G401 (cell line): ENCODE data around the gene PTPRD. TPM values are rescaled to one million over a fixed set of nuclear protein-coding genes. Genes with fewer than 3 reads are reported as not detected.

Experiments
- DNase-seq: peaks from one replicate; pipeline ENCODE4 v3.0.0-alpha.2; 2015; ENCODE audit warnings: low spot score
- in situ Hi-C: cut with HindIII; loops from 2 replicates; pipeline ENCODE4 v1.10.0; 2016; ENCODE audit warnings: low sequenced_read_pairs, mixed read lengths
- total RNA-seq: library from RNA; depleted of rRNA; stranded (reverse); fragments of >200 nt; shearing (Covaris generic); gene quantifications from 2 replicates; pipeline ENCODE4 v1.2.3, GENCODE V29; 2014

Gene PTPRD
- total RNA-seq, 1 experiment from 2014 or later: 13.0 TPM

DNA sequence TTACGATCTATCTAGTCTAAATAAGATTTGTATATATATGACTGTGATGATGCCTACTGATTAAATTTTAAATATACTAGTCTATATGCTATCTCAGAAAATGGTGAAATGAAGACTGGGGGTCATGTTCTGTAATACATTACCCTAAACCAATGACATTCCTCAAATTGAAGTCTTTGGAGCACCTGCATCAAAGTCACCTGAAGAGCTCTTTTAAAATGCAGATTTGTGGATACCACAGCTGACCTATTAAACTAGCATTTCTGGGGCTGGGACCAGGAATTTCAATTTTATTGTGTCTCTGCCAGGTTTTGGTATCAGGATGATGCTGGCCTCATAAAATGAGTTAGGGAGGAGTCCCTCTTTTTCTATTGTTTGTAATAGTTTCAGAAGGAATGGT is 2181.3 kb downstream of the PTPRD start:
- DNase-seq: peak; percentile 47
- in situ Hi-C loops: no loop called here

DNA sequence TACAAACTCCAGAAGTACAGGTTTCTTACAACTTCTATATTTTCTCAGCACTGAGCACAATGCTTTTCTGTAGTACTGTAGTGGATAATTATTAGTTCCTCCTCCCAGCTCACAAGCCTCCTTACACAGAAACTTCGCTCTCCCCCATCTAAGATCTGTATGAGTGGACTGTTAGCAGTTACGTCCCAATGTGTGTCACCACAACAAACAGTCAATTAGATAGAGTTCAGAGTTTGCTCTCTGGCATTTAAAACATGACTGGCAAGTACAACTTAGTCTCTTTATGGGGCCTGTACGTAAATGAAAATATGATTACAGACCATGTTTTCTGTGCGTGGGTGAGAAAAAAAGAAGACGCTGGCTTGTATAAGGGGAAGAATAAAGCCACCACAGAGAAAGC is 2181.9 kb downstream of the PTPRD start:
- DNase-seq: no peak
- in situ Hi-C loops: no loop called here

DNA sequence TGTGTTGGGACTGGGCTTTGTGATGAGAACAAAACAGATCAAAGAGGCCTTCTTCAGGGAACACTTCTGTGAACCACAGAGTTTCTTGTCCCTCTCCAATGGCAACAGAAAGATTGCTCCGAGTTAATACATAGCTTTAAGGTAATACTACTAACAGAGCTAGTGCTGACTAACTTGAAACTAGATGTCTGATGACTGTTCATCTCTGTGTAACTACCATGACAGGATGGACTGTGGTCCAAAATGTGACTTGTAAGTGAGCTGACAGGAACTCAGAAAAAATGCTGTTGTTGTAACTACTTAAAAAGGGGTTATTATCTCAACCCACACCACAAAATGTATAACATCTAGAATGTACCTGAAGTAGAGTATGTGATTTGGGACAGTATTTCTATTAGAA is 2183.0 kb downstream of the PTPRD start:
- DNase-seq: no peak
- in situ Hi-C loops: no loop called here

DNA sequence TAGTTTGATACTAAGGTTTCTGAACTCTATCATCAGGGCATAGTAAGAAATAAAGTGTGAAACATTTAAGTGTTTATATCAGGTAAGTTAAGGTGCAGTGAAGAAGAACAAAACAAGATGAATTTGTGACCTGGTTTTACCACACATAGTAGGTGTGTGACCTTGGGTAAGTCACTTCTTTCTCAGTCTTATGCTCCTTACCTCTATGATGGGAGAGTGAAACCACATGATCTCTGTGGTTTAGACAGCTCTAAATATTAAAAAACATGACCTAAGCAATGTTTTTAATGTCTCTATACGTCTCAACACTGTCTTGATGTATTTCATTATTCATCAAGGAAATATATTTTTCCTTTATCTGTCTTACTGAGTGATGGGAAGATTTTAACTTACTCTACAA is 2183.6 kb downstream of the PTPRD start:
- in situ Hi-C loops: no loop called here
- no peak for DNase-seq

DNA sequence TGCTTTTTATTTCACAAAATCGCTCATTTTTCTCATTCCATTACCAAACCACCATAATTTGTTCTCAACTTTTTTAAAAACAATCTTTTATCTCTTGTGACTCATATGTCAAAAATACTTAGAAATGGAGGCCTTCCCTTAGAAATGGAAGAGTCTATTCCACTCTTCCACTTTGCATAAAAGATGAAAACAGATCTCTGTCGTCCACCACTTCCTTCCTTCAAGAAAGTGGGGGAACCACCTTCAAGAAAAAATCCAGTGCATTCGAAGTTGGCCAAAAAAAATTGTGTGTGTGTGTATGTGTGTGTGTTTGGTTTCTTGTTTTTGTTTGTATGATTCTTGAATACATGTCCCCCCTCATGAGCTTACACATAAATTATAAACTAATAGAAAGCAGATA is 2184.4 kb downstream of the PTPRD start:
- DNase-seq: no peak
- in situ Hi-C loops: no loop called here

DNA sequence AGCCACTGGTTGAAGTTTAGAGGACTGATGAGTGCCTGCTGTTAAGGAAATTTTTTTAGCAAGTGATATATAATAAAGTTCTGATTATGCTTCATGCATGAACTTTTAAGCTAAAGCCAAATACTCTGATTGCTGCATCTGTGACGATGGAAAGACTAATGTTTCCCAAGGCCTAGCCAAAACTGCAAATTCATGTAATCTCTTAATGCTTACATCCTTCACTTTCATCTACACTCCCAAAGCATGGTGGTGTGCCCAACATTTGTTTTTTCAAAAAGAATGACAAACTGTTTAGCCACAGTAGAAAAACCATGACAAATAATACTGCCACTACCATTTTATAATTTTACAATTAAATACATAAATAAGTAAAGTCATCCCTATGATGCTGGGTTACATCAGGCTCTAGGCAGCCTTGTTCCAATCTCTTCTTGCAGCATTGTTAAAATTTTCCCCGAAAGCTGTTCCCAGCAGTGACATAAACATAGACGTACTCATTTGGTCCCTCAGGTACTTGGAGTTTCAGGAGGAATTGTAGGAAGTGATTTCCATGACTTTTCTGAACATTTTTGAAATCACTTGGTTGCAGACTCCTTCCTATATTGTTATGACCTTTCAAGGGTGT is 2187.9 kb downstream of the PTPRD start:
- in situ Hi-C loops: no loop called here
- DNase-seq: no peak

DNA sequence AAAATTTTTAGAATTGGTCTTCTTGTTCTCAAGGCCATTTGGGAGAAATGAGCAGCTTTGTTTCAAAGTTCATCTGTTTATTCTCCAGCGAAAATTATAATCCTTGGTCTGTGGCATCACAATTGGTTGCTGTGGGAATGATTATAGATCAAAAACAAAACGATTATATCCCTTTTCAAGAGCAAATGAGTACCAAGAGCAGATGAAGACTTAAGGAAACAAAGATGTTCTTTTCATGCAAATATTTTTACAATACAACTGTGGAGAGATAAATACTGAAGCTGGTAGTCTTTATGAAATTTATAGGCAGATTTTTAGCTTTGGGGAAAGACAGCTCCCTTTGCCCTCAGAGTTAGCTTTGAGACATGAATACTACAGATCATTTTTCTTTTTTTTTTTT is 2192.4 kb downstream of the PTPRD start:
- no peak for DNase-seq
- in situ Hi-C loops: no loop called here

DNA sequence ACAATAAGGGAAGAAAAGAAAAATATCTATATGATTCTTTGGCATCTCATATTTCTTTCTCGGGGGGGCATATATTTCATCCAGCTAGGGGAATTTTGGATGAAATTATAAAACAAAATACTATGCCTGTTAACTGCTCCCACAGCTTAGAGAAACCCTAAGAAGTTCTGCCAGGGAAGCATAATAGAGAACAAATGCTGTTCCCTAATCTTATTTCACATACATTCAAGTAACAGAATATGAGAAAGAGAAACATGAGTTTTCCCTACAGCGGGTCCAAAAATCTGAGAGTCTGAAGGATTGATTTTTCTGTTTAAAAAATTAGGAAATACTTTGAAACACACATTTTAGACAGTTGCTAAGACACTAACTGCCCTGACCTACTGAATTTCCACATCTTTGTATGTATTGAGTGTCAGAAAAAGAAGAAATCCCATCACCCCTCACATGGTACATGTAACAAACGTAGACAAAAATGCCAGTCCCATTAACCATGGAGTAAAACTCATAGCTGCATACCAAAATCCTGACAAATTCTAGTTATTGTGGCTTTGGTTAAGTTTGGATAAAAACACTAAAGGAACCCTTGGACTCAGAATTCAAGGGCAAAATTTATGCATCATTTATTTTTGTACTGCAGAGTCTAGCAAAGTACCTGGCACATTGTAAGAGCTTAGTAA is 2193.1 kb downstream of the PTPRD start:
- in situ Hi-C loops: no loop called here
- DNase-seq: no peak

DNA sequence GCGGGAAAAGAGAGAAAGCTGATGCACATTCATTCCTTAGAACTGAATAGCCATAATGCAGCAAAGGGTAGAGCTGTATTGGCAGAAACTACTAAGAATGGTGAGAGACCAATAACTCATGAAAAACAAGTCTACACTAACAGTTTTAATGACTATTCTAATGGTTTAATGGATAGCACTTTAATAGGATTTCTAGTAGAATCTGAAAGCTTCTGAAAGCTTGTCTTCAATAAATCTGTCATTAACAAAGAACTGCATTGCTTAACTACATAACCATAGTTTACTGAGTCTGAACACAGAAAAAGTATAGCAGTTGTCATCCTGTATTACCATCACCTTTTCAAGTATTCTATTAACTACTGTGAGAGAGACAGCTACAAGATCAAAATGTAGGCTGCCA is 2195.5 kb downstream of the PTPRD start:
- no peak for DNase-seq
- in situ Hi-C loops: no loop called here

DNA sequence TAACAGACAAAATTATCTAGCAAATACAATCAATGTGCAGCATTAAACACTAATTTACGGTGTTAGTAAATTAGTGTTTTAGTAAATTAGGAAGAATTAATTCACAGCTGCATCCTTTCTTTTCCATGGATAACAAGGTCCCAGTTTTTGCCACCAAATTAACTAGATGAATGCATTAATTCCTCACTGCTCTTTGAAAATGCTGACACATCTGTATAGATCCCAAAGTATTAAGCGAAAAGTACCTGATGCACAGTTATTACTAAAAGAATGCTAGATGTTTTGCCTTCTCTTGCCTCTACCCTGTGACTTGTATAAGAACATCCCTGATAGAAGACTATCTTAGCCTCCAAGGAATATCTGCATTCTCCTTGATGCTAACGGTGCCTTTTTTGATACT is 2200.5 kb downstream of the PTPRD start:
- no peak for DNase-seq
- in situ Hi-C loops: no loop called here

DNA sequence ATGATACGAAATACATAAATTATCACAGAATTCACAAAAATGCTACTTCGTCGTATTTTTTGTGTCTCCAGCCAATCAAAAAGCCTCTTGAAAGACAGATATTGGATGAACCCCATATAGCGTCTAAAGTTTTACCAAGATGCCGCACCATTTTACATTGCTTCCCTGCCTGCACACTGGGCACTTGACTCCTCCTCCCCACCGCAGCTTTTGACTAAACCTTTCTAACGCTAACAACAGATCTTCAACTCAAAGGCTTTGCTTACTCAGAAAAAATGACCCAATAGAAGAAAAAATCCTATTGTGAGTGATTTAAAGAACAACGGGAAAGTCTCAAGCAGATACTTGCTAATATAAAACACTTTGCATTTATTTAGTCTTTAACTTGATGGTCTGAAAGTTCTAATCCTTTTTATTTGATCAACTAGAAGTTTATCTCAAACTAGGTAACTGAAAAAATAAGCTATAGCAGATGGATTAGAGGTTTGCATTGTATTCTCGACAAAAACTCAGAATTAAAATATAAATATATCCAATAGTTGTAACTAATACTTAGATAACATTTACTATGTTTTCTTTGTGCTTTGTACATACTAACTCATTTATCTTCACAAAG is 2204.1 kb downstream of the PTPRD start:
- in situ Hi-C loops: no loop called here
- no peak for DNase-seq

DNA sequence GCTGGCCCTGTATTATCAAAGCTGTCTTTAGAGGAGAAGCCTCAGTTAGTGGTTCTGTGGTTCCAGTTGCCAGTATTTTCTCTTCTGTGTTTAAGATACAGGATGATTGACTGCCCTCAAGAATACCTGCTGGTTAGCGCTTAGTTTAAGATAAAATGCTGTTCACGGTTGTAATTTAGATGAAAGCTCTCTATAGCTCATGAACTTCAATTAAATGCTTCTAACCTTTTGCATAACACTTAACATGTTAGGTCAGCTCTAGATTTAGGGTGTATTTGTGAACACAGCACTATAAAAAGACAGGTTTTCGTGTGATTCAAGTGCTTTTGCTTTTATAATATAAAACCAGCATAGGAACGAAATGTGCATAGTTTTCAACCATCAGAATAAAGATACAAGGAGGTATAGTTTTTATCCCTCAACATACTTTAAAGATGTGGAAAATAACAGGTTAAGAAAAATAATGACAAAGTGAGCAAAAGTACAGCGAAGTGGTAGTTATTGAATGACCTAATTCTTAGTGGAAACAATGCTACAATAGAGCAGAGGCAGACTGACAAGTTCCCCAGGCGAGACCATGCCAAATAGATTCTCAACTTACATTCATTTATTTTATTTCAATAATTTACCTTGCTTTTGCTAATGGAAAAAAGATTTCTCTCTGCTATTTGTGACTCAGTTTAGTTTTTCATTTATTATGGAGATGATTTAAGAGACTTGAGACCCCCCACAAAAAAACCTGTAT is 2210.7 kb downstream of the PTPRD start:
- in situ Hi-C loops: no loop called here
- no peak for DNase-seq

DNA sequence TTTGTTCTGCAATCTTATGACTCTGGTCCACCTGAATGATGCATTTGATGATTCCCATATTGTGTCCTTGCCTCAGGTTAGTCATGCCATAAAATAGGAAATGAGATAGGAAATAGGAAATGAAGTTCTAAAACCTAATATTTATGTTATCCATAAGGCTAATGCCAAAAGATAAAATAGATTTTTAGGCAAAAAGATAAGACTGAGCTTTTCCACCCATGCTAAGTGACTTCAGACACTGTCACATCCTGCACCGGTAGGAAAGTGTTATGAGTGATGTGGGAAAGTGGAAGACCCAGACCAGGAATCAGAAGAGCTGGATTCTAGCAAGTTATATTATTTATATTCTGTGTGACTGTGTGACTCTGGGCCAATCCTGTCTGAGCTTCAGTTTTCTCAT is 2212.4 kb downstream of the PTPRD start:
- no peak for DNase-seq
- in situ Hi-C loops: no loop called here

DNA sequence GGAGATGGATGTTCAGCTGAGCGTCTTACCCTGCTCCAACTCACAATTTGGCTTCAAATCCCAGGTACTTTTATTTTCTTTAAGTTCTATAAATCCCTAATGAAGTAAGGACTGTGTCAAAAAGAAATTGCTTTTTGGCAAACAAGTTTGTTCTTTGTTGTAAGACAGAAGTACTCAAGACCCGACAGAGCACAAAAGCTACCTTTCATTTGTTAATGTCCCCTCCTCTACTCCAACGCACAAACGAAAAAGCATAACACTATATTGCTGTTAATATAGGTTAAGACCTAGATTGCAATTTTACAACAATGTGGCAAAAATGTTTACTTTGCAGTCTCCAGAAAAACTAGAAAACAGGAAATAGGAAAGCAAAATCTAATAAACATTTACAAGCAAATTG is 2217.8 kb downstream of the PTPRD start:
- in situ Hi-C loops: no loop called here
- no peak for DNase-seq

DNA sequence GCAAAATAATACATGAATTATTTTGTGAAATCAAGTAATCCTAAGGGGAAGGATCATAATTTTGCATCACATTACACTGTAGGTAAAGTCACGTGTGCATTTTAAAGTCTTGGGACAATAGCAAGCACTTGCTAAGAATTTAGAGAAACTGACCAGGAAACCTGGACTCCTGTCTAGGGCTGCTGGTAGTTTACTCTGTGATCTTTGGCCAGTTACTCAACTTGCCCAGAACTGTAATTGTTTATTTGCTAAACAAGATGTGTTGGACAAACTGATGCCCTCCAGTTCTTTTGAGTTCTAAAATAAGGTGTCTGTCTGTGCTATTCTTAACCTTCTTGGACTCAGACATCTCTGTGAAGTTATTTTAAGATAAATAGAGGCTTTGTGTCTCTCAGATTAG is 2218.5 kb downstream of the PTPRD start:
- in situ Hi-C loops: no loop called here

DNA sequence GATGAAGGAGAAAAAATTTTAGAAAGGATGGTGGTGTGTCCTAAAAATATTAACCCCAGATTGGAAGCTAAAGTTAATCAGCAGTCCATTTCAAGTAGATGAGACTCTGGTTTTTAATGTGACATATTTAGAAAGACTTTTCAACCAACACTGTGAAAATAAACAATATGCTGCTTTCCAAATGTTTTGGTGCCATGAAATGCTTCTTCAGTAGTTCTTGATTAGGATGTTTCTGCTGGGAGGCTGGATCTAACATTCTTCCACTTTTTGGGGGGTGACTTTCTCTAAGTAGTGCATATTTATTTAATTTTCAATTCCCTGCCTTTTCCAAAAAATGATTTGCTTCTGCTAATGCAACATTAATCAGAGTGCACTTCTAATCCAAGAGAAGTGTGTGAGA is 2219.9 kb downstream of the PTPRD start:
- in situ Hi-C loops: no loop called here
- no peak for DNase-seq

More for the DNA sequence above, 2218.5 kb downstream of the PTPRD start:
- DNase-seq: no peak

DNA sequence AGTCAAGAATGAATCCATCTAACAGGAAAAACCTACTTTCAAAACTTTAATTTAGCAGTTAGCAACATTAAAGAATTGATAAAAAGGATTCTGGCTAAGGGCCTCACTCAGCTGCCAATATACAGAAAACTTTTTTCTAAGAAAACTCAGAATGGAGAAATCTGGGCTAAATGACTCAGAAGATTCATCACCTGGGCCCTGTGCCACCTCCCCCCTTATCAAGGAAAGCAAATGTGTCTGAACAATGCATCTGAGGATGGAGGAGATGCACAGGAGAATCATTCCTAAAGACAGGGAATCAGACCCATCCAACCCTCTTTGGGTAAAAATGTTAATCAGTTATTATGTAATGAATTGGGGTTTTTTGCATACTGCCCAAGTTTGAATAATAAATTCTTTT is 2221.2 kb downstream of the PTPRD start:
- DNase-seq: no peak
- in situ Hi-C loops: no loop called here

DNA sequence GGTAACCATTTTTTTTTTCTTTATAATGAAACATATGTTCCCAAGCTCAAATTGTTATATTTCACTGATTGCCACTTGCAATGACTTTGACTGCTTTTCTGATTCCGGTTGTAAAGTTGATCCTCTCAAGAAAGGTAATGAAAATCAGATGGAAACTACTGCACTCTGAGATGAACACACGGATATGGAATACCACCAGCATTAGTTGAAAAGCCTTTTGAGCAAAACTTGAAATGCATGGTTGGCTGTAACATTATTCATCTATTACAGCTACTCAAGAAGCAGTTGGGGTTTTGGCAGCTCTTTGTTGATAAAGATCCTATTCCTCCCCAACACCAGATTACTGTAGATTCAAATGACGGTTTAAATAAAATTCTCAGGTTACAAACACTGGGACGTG is 2221.7 kb downstream of the PTPRD start:
- in situ Hi-C loops: no loop called here
- no peak for DNase-seq

DNA sequence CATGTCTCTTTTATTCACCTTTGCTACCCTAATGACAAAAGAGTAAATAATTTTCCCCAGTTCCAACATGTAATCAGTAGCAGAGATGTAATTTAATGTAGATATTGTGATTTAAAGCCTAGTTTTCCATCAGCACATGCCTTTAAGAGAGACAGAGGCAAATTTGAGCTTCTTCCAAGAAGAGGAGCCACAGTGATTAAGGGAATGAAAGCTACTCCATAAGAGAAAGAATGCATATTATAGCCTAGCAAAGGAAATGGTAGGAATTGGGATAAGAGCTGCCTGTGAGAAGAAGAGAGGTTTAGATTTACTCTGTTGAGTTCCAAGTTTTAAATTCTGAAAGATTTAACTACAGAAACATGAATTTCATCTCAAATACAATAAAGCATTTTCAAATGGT is 2222.2 kb downstream of the PTPRD start:
- in situ Hi-C loops: no loop called here
- no peak for DNase-seq

DNA sequence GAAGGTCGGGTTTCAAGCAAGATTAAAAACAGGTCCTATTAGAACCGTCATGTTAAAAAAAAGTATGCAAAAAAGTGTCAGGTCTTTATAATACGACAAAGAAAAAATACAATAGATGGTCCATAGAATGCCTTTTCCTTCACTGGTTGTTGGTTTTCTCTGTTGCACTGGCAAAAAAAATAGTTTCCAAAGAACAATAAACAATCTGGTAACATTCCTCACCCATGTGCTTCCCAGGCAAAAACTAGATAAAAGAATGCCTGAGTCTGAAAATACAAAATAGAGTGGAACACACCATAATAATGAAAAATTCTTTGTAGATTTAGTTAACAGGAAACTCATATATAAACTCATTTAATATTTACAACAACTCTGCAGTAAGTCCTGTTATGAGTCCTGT is 2223.3 kb downstream of the PTPRD start:
- in situ Hi-C loops: no loop called here
- no peak for DNase-seq
